GM20000 (cell line): ENCODE data around the gene PROSER3.

Source experiments
- DNase-seq: peaks from one replicate; pipeline ENCODE4 v3.0.0; 2012; ENCODE audit warnings: low spot score
- TF ChIP-seq, protein P1 (sequence below): IDR thresholded peaks from 2 replicates; pipeline ENCODE4 v1.5.1; 2012; ENCODE audit warnings: mild to moderate bottlenecking, control low read depth; ENCODE audit errors: extremely low read depth, missing control alignments

The PROSER3 gene

DNA sequence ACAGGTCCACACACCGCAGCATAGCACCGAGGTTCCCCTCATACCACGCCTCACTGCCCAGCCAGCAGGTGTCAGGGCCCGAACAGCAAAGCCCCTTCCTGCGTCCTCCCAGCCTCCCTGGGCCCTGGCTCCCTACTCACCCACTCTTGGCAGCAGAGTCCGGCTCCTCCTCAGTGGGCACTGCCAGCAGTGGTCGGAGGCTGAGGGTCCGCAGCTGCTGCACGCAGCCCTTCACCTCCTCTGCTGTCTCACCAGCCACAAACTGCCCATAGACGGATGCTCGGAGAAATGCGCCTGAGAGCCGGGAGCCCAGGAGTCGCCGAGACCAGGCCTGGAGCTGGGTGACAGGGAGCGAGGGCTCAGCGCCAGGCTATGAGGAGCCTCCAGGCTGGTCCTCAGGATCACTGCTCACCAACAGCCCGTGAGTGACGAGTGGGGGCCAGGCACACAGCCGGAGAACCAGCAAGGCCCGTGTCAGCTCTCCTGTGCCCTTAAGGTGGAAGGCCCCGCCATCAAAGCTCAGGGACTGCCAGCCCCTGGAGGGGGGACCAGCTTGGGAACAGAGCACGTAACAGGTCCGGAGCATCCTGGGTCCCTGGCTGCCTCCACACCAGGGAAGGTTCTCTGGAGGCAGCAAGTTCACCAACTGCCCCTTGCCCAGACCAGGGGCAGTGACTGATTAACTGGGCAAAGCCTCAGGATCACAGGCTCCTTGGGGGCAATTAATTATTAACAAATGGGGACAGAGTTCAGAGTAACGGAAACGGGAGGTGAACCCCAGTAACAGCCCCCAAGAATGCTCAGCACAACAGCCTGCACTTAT, 54.5 kb downstream of the PROSER3 start, which contains the start of gene PRODH2:
PRODH2 (minus strand) TSS at position 626 of the 823 bp plus-strand sequence; CDS start at position 586, 40 bp downstream.
- TF ChIP-seq, protein P1, sequence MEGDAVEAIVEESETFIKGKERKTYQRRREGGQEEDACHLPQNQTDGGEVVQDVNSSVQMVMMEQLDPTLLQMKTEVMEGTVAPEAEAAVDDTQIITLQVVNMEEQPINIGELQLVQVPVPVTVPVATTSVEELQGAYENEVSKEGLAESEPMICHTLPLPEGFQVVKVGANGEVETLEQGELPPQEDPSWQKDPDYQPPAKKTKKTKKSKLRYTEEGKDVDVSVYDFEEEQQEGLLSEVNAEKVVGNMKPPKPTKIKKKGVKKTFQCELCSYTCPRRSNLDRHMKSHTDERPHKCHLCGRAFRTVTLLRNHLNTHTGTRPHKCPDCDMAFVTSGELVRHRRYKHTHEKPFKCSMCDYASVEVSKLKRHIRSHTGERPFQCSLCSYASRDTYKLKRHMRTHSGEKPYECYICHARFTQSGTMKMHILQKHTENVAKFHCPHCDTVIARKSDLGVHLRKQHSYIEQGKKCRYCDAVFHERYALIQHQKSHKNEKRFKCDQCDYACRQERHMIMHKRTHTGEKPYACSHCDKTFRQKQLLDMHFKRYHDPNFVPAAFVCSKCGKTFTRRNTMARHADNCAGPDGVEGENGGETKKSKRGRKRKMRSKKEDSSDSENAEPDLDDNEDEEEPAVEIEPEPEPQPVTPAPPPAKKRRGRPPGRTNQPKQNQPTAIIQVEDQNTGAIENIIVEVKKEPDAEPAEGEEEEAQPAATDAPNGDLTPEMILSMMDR: no peak
- DNase-seq: no peak

DNA sequence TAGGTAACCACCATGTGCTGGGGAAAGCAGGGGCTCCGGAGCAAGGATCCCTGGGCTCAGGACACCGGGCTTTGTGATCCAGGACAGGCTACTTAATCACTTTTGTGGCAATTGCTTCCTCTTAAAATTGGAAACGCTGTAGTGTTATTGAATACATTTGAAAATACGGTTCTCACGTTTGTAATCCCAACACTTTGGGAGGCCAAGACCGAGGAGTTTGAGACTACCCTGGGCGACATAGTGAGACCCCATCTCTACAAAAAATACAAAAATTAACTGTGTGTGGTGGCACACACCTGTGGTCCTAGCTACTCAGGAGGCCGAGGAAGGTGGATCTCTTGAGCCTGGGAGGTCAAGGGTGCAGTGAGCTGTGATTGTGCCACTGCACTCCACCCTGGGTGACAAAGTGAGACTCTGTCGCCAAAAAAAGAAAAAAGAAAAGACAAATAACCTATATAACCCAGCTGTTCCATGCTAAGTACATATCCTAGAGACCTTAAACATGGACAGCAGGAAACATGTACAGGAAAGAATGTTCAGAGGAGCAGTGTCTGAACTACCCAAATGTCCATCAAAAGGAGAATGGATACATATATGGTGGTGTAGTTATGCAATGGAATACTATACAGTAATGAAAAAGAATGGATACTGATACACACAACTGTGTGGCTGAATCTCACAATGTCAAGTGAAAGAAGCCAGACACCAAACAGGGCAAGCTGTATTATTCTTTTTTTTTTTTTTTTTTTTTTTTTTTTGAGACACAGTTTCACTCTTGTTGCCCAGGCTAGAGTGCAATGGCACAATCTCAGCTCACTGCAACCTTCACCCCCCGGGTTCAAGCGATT, 55.3 kb downstream of the PROSER3 start:
- TF ChIP-seq, protein P1: no peak
- no peak for DNase-seq

DNA sequence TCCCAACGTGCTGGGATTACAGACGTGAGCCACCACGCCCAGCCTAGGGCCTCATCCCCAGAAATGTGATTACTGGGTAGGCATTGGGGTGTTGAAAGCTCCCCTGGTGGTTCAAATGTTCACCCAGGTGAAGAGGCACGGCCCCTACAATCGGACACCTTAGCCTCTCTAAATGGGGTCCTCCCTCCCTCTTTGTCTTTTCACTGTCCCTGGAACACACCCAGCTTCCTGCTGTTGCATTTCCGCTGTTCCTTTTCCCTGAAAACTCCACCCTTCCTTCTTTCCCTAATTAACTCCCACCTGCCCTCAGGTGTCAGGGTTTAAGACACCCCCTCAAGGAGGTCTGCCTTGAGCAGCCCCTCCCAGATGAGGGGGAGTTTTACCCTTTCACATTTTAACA, 58.3 kb downstream of the PROSER3 start:
- no peak for DNase-seq
- TF ChIP-seq, protein P1: no peak

DNA sequence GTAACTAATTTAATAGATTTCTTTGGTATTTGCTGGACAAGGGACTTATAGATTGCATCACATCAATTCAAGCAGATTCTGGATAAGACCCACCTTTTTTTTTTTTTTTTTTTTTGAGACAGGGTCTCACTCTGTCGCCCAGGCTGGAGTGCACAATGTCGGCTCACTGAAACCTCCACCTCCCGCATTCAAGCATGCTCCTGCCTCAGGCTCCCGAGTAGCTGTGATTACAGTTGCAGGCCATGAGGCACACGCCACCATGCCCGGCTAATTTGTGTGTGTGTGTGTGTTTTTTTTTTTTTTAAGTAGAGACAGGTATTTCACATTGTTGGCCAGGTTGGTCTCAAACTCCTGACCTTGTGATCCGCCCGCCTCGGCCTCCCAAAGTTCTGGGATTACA, 58.9 kb downstream of the PROSER3 start:
- DNase-seq: no peak
- TF ChIP-seq, protein P1: no peak

DNA sequence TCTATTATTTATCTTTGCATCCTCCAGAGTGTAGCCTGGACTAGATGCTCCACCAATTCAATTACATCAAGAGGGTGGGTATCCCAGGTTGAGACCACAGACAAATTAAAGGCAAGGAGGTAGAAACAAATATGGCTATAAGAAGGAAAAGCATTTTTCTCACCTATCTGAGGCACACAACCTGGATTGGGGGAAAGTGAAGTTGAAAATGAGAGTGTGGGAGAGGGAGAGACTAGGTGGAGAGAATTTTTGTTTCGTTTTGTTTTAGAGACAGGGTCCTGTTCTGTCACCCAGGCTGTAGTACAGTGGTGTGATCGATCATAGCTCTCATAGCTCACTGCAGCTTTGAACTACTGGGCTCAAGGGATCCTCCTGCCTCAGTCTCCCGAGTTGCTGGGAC, 60.5 kb downstream of the PROSER3 start:
- DNase-seq: no peak
- TF ChIP-seq, protein P1: no peak
